Activated T-helper 1 cell treated with anti-CD3 and anti-CD28 coated beads, Interleukin-2, amount 50 U/mL, for 16 hours (primary cell): Measurements from ENCODE around the gene ARID3B.
"Not testable (repeated sequence)": the region's sequence is repeated elsewhere in the genome, so short reads cannot be mapped to it uniquely, and the experiment has no call there.

Experiments
- DNase-seq, 2 donors: peaks; one replicate each; pipeline ENCODE4 v3.0.0-alpha.2; 2020; ENCODE audit warnings: low read depth in 1 of 2, low spot score in 1 of 2

Gene ARID3B

DNA sequence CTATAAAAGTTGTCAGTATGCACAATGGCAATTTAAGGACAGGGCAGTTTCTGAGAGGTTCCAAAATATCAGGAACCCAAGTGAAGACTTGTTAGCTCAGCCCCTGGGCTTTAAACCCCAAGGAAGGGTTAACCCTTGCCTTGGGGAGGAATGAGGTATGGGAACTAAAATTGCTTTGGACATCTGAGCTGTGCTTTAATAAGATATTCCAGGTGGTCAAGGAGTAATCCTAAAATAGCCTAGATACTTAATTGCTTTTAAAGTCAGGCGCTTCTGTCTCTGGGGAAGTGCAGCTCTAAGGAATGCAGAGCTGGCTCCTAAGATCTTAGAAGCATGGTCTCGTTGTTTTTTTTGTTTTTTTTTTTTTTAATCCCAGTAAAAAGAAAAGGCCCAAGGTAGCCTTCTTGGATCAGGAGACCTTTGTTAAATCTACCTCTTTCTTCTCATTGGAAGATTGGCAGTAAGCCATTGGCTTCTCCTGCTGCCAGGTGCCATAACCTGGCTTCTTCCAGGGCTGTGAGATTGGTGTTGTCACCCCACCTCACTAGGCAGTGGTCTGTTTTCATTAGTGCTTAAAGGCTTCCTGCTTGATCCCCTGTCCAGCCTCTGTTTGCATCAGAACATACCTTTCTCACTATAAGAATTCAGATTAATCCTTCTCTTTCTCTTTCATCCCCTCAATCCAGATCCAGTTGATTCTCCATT is 24.5 kb downstream of the ARID3B start:
- DNase-seq = no peak

DNA sequence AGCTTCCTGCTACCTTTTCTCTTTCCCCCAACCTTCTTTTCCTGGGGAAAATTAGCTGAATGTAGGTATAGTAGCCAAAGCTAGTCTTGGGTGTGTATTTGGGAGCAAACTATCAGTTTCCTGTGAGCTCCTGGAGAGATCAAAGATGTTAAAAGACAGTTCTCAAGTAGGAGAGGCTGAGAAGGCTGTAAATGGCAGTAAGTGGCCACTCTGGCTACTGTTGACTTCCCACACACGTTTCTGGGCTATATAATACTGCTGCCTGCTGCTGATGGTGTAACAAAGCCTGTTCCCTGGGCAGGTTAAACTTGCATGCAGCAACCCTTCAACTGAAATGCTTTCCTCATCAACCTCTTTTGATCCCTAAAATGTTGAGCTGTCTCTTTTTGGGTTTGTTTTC is 27.6 kb downstream of the ARID3B start:
- DNase-seq = no peak

DNA sequence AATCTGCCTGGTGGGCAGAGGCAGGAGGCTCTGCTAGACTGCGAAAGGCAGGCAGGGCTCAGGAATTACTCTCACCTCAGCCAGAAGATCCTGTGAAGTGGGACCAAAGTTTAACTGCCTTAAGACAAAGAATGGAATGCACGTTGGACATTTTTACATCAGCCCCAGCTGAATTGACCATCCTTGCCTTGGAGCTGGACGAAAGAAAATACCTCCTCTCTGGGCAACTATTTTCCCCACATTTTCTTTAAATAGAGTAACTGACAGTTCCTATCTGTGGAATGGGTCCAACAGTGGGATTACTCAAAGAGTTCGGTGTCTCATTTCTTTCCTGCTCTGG is 28.7 kb downstream of the ARID3B start:
- no peak for DNase-seq

DNA sequence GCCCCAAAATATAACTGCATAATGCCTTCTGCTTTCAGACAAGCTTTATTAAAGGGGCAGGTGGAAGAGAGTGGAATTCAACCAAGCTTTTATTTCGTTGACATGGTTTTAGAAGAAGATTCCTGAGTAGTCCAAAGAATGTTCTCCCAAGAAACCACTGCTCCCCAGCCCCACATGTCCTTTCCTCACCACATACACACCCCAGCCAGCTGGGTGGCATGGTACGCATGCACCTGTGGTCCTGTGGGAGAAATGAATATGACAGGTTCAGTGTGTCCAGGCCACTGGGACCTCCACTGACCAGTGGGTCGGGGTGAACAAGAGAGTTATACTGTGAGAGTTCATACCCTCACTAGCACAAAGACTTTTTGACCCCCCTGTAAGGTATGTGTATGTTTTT is 30.2 kb downstream of the ARID3B start:
- DNase-seq = no peak

DNA sequence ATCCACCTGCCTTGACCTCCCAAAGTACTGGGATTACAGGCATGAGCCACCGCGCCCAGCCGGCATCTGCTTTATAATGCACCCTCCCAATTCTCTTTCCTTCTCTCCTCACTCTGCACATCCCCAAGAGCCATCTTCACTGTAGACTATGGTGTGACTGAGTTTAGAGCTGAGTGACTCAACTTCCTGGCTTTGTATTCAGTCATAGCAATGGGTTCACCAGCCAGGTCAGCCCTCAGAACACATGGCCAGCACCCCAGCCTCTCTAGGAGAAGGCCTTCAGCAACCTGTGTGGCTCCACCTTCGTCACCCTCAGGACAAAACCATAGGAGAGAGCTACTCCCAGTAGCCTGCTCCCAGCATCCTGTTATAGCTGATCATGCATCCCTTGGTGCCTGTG is 33.0 kb downstream of the ARID3B start:
- DNase-seq = no peak

DNA sequence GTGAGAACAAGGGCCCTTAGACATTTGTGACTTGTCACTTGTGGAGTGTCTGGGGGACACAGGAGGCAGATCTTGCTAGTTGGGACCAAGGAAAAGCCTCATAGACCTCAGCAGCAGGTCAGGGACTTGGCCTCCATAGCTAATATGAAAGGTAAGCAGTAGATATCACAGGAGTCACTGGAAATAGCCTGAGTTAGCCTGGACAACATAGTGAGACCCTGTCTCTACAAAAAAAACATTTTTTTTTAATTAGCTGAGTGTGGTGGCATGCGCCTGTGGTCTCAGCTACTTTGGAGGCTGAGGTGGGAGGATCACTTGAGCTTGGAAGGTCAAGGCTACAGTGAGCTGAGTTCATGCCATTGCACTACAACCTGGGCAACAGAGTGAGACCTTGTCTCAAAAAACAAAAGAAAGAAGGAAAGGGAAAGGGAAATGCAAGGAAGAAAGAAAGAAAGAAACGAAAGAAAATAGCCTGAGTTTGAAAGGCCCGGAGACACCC is 37.5 kb downstream of the ARID3B start:
- DNase-seq = no peak

DNA sequence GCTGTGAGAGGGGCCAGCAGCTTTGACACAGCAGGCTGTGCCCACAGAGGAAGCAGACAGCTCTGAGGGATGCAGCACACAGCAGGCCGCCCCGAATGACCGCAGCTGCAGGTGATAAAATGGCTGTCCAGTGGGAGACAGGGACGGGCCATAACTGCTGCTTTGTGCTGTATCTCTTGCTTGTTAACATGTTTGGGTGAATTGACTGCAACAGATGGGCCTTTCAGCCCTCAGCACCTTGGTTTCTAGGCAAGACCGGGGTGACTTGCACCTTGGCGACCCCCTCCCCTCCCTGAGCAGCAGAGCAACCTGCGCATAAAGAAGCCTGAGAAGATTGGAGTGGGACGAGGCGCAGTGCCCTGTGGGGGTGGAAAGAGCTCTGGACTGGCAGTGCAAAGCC is 38.0 kb downstream of the ARID3B start:
- no peak for DNase-seq

DNA sequence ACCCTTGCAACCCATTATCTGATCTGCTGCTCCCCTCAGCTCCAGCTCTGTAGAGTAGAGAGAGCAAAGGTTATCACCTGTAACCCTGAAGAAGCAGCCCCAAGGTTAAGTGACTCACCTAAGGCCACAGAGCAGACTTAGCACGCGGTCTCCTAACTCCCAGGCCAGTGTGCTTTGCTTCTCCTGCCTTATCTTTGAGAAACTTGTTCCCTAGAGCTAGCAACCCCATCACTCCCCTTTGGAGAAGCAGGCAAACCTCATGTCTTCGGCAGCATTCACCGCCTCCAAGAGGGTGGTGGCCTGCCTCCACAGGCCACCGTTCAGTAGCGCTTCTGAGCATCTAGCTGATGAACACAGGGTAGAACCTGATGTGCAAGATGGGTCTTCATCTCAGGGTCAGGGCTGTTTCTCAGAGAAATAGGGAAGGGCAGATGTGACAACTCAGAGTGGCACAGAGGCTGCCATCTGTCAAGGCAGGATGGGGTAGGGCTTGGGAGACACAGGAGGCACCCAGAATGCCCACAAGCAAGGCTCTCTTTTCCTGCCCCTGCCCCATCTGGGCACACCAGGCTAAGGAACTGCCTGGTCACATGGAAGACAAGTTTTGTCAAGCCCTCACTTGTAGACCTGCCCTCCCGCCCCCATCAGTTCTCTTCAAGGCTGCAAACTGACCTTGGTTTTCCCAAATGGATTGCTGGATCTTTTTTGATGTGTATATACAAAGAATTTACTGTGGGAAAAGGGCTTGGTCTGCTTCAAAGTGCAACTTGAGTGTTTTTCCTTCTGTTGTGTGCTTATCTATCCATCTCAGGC is 39.7 kb downstream of the ARID3B start:
- no peak for DNase-seq

DNA sequence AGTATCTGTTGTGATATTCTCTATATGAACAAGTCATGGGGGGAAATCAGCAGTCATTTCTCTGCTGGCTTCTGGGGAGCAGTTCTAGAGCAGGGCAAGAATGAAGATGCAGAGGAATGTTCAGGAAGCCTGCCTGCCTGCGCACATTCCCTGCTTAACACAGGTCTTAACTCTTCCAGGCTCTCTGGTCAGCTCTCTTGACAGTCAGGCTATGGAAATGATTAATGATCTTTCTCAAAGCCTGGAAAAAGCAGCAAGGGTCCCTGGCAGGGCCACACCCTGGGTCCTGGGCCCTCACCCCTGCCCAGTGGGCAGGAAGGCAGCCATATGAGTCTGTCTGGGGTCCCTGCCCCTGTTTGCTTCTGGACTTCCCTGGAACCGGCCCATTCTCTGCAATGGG is 43.2 kb downstream of the ARID3B start:
- no peak for DNase-seq

DNA sequence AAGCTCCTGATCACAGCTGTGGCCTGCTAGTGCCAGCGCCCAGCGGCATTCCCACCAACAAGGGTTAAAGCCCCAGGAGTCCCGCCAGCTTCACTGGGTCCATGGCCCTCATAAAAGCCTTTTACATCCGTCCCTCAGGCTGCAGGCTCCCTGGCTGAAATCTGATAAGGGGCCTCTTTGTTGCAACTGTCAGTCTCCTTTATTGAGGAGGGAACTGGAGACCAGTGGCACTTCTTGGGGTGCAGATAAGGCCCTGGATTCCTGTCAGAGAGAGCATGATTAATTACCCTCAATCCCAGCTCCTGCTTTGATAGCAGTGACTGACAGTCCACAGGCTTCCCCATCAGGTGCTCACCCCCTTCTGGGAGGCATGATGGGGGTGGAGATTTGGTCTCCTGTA is 43.8 kb downstream of the ARID3B start:
- DNase-seq = no peak

DNA sequence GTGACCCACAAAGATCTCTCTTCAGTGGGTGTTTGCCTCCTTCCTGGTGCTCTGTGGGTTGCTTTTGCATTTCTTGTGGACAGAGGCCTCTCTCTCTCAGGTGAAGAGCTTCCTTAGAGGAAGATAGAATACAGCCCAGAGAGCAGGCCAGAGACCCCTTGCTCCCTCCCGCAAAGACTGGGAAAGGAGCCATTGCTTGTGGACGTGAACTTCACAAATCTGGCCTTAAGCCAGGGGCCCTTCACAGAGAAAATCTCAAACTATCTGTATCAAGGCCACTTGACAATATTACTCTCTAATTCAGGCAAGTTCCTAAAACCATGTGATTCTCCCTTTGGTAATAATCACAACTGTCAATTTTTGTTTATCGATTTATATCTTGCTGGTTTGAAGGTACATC is 44.2 kb downstream of the ARID3B start:
- no peak for DNase-seq

DNA sequence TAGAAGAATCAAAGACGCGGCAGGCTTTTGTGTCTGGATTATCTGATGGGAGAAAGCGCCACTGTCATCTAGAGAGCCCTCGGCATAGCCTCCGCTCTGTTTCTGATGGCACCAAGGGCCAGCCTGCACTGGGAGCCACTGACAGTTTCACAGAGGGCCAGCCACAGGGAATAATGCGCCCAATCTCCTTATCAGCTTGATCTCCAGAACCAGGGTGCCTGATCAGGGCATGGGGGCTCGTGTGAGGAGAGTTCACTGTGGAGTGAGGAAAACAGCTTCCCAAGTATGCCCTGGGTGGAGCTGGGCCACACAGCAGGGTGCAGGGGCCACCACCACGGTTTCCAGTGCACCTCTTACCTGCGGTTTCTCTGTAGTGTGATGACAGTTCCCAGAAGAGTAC is 44.8 kb downstream of the ARID3B start:
- DNase-seq = no peak

DNA sequence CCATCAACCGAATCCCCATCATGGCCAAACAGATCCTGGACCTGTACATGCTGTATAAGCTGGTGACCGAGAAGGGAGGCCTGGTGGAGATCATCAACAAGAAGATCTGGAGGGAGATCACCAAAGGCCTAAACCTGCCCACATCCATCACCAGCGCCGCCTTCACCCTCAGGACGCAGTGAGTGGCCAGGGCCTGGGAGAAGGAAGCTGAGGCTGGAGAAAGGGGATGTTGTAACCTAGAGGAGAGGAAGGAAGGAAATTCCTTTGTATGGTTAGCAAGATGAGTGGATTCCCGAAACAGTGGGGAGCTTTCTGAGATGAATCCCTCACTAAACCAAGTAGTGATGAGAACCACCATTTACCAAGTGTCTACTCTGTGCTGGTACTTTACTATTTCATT is 48.8 kb downstream of the ARID3B start:
- DNase-seq = no peak

DNA sequence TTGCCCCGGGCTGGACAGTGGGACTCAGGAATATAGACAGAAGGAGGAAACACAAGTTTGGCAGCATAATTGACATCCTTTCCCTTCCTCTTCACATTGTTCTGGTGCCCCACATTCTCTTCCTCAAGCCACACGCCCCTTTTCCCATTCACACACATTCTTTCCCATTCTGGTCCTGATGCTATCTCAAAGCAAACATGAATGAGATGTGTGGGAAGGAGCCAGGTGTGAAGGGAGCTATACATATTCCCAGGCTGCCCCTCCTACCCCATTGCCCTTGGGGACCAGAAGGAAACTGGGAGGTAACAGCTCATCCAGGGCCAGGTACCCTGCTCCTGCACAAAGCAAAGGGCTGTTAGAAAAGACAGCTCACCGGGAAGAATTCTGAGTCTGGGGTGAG is 51.2 kb downstream of the ARID3B start:
- no peak for DNase-seq

DNA sequence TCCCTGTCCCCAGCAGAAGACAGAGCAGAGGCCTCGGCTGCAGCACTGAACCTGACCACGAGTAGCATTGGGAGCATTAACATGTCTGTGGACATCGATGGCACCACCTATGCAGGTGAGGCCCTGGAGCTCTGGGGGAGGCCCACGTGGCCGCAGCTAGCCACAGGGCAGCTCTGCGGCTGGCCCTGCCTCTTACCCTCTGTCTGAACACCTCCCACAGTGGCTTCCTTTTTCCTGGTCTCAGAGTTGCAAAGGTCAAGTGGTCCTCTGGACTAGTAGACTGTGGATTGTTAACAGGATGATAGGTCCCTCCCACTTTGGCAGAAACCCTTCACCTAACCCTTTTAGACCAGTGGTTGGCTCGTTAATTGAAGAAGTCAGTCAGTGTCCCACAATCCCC is 52.1 kb downstream of the ARID3B start:
- DNase-seq = no peak

DNA sequence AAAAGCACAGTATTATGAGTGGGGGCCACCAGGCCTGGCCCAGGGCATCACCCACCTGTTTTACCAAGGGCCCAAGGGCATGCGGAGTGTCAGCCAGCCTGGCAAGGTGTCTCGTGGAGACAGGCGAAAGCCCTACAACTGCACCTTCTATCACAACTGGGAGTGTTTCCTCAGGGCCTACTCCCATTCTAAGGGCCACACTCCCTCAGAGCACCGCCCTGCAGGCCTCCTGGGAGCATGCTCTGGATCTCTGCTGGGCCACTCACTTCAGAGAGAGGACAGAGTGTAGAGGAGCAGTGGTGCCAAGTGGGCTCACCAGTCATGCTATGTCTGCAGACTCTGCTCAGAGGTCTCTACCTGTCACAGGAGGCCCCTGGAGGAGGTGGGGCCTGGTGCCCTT is 53.4 kb downstream of the ARID3B start:
- DNase-seq = no peak

DNA sequence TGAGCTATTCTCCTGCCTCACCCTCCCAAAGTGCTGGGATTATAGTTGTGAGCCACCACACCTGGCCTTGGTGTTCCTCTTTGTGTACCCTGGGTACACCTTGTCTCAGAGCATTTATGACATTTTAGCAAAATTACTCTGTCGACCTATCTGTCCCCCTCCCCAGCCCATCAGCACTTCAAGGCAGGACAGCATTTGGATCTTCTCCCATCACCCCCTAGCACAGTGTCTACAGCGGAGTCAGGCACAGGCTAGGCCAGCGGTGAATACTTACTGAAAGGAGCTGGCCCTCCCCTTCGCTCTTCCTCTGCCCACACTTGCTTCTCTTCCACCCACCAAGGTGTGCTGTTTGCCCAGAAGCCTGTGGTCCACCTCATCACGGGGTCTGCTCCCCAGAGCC is 54.3 kb downstream of the ARID3B start:
- DNase-seq = no peak

DNA sequence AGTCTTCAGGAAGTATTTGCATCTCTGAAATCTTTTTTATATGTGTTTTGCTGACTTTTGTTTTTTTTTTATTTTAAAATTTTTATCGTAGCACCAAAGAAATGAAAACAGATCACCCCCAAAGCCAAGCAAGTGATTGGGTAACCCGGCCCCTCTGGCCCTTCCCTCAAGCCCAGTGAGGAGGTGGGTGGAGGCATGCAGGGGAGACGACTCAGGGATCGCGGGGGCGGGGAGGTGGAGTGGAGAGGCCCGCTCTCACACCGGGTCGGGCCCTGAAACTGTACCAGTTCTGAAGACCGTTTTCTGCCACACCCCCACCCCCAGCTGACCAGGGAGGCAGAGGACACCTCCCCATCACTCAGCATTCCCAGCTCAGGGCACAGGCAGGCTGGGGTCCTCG is 55.7 kb downstream of the ARID3B start:
- not testable (repeated sequence) for DNase-seq

DNA sequence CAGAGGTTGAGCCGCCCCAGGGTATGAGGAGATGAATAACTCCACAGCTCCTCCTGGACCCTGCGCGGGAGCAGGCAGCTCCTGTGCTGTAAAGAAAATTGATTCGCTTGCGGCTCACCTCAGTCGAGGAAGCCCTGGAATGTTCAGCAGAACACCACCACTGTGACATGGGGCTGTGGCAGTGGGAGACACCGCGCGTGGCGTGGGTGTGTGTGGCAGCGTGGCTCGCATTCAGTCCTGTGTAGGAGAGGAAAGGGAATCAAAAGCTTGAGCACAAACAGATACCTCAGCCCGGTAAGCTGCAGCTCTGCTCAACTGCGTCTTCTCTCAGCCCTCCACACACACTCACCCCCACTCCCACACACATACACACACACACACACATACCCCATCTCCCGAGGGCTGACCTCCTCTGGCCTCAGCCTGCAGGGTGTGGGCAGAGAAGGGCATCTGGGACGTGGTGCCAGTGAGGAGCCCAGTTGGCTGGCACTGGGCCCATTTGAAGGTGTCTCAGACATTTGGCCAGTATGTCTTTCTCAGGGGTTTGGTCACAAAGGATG is 56.2 kb downstream of the ARID3B start:
- DNase-seq = not testable (repeated sequence)

DNA sequence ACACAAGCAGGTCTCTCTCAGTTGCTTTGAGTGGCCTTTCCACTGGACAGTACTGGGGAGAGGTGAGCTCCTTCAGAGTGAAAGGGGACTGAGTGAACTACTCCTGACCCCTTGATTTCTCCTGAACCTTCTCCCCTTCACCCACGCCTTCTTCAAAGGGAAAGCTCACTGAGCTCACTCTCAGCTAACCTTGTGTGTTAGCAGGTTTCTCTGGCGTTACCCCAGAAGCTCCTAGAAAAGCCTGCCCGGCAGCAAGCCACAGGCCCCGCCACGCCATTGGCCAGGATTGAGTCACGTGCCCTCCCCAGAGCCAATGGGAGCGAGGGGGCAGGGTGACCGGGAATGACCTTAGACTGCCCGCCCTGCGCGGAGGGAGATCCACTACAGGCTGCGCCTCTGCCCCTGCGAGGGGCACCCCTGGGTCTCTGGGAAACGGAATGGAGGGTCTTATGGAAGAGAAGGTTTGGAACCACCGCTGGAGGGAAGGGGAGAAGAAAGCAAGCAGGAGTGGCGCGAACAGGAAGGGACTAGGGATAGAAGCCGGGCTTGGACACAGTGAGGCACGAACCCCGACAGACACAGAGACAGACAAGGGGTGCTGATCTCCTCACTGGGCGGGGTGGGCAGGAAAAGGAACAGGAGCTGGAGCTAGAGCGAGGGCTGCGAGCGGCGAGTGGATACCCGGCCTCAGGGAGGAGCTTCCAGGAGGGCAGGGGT is 57.3 kb downstream of the ARID3B start:
- DNase-seq = peak; percentile 69 to 75

DNA sequence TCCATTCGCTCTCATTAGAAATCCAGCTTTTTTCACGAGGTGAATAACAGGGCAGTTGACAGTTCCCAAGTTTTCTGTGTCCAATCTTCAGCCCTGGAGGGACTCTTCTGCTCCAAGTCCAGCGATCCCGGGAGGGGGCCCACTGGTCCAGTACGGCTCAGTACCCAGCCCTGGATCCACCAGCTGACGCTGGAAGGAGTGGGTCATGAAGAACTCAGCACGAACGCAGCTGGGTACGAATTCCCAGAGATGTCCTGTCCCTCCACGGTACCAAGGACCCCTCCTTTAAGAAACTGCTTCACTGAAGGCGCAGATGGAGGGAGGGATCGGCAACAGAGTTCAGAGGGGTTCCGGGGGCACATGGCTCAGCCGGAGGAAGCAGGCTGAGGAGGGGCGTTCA is 58.1 kb downstream of the ARID3B start:
- no peak for DNase-seq
